GM10266 (cell line): ENCODE results near the gene URB2.

Source experiments
- DNase-seq: peaks from one replicate; pipeline ENCODE4 v3.0.0; 2012; ENCODE audit errors: extremely low spot score
- TF ChIP-seq, protein P1 (sequence below): IDR thresholded peaks from 2 replicates; pipeline ENCODE4 v1.5.1; 2012; ENCODE audit warnings: mild to moderate bottlenecking, low read depth; ENCODE audit not compliant: control insufficient read depth, insufficient read depth; ENCODE audit errors: missing control alignments

Gene URB2

DNA sequence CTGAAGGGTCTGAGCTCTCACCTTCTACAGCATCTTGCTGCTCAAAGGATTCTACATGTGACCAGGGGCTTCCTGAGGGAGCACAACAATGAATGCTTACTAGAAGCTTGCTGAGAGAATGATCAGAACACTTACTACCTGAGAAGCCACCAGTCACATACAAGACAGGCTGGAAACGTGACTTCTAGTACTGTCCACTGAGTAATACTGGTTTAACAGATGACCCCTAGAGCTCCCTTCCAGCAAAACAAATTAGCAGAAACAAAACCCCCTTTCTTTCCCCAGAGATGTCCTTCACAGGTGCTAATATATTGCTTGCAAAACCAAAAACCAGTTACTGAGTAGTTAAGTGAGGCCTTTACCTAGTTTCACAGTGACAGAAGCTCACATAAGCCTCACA is 2.2 kb upstream of the URB2 start:
- DNase-seq: peak; percentile 16
- TF ChIP-seq, protein P1, sequence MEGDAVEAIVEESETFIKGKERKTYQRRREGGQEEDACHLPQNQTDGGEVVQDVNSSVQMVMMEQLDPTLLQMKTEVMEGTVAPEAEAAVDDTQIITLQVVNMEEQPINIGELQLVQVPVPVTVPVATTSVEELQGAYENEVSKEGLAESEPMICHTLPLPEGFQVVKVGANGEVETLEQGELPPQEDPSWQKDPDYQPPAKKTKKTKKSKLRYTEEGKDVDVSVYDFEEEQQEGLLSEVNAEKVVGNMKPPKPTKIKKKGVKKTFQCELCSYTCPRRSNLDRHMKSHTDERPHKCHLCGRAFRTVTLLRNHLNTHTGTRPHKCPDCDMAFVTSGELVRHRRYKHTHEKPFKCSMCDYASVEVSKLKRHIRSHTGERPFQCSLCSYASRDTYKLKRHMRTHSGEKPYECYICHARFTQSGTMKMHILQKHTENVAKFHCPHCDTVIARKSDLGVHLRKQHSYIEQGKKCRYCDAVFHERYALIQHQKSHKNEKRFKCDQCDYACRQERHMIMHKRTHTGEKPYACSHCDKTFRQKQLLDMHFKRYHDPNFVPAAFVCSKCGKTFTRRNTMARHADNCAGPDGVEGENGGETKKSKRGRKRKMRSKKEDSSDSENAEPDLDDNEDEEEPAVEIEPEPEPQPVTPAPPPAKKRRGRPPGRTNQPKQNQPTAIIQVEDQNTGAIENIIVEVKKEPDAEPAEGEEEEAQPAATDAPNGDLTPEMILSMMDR: no peak

DNA sequence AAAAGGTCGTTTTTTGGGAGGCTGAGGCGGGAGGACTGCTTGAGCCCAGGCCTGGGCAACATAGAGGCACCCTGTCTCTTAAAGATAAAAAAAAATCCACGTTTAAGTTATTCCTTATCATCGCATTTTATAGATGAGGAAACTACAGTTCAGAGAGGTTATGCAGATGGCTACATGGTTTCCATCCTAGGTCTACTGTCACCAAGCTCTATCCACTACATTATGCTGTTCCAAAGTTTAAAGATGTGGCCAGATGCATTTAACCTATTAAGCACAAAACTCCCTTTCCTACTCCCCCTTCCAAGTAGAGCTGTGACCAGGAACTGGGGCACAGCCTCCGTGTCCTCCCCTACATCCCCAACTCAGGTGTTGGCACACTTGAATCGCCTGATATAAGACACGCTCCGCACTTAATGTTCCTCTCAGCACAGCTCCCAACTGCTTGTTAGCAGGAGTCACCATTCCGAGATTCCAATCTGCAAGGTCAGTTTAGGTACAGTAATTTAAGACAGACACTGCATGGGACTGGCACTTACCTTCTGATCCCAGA is 1.5 kb upstream of the URB2 start:
- DNase-seq: peak; percentile 16

DNA sequence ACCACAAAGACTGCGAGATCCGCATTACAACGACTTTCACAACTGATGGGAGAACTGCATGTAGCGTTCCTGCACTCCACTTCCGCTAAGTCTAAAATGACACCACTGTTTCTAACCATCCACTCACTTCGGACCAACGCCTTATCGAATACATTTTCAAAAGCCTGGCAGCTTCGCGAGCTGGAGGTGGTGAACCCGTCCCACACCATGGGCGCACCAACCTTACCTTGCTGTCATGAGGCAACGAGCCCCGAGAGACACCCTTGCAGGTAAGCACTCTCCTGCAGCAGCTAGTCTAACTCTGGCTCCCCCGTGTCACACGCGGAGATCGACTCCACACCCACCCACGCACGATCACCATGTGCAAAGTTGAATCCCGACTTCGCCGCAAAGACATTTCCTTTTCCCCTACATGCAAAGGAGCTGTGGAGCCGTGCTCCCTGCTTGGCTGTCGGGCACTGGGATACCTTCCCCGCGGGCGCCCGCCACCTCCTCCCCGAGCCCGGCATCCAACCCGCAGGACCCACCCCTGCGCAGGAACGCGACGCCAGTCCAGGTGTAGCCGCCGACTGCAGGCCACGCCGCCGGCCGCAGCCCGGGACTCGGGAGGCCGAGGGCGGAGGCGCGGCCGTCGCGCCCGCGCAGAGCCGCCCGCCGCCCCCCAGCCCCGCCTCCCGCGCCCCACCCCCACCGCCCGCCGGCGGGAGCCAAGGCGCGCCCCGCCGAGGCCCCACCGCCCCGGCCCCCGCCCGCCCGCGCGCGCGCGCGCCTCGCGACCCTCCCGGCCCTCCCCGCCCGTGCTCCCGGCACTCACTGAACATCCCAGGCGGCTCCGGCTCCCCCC is 754 bp upstream of the URB2 start:
- TF ChIP-seq, protein P1: no peak
- DNase-seq: peak; percentile 91

More for the DNA sequence above, 1.5 kb upstream of the URB2 start:
- TF ChIP-seq, protein P1: no peak

DNA sequence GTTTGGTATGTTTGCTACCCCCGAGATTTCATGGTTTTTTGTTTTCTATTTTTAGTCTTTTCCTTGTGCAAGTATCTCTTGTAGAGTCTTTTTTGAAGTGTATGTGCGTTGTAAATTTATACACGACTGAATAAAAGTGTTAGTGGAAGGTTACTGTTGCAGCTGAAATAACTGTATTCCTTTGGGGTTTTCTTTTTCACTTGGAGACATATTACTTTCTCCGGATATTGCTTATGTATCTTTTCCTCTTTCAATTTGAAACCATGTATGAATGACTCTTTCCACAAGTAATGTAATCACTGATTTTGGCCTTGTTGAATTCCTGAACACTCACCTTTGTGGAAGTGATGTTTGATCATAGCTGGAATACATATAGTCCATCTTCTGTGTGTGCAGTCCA is 956 bp downstream of the URB2 start:
- no peak for DNase-seq
- TF ChIP-seq, protein P1: no peak

DNA sequence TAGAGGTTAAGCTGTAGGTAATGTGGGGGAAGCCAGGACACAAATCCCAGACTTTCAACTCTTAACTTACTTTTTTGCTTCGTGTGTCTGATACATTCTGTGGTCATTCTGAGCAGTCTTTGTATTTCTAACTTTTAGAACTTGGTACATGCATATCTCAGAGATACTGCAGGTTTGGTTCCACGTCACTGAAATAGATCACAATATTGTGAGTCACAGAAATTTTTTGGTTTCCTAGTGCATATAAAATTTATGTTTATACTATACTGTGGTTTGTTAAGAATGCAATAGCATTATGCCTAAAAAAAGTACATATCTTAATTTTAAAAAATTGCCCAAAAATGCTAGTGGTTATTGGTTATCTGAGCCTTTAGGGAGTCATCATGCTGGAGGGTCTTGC is 3.2 kb downstream of the URB2 start:
- DNase-seq: no peak
- TF ChIP-seq, protein P1: no peak

DNA sequence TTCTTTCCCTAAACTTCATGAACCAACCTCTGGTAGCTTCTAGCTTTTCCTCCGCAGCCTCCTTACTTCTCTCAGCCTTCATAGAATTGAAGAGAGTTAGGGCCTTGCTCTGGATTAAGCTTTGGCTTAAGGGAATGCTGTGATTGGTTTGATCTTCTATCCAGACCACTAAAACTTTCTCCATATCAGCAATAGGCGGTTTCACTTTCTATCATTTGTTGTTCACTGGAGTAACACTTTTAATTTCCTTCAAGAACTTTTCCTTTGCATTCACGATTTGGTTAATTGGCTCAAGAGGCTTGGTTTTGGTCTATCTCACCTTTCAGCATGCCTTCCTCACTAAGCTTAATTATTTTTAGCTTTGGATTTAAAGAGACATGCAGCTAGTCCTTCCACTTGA is 5.1 kb downstream of the URB2 start:
- TF ChIP-seq, protein P1: no peak
- DNase-seq: no peak

DNA sequence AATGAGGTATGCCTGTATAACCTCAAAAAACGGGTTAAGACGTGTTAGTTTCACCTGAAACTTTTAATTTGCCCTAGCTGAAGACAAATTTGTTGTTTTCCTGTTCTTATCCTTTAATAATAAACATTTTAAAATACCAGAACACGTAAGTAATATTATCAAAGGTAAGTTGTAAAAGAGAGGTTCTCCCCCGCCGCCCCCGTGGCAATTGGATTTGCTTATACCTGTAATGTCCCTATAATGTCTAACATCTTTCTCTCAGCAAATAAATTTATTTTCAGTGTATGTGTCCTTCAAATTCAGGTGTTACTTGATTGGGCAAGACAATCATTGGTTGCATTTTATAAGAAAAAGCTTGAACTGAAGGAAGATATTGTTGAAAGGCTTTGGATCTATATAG is 5.9 kb downstream of the URB2 start:
- TF ChIP-seq, protein P1: no peak
- DNase-seq: no peak
